Measurements from ENCODE around the gene PALLD. TPM values are rescaled to one million over a fixed set of nuclear protein-coding genes. Genes with fewer than 3 reads are reported as not detected.

Gene PALLD
- total and polyA plus RNA-seq, 2 experiments from 2014 or later, result 17.9 to 30.5 TPM

DNA sequence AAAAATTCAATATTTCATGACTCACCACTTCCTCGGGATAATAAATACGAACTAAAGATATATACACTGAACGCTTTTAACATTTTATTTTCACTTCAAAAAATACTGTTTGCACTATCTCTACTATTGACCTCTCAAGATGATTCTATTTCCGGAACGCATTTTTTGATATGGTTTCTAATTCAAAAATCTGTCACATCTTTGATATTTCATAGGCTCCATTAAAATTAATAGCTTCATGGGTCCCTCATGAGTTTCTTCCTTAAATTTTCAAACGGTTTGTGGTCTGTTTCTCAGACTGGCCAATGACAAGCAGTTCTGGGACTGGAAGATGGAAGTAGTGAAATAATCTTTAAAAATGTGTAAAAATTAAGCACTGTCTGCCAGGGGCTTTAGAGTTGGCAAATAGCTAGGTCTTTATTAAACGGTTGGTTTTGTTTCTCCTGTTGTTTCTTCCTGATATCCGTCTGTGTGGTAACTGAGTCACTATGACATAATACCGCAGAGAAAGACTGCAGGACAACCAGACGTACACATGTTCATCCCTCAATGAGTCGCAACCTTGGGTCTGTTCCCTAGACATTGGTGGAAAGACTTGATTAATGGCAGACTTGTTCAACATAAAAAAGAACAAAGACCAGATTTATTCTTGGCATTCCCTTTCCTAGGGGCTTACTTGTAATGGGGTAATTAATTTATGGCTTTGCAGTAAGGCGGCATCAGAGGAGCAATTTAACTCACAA is 133.8 kb downstream of the PALLD start:
- Histone ChIP-seq H3K9me2 (ENCODE audit: insufficient read depth) (no peaks in the 10 kb centered on the region), H3K79me2 (ENCODE audit: insufficient read depth) (no peaks in the 10 kb centered on the region), H4K20me1 (ENCODE audit: insufficient read depth) (no peaks in the 10 kb centered on the region), H3K4me3 (peak overlapping the region; percentile 71), H2AFZ (peak overlapping the region; percentile 75; the same call in 1 of the 2 replicates), H3K4me1 (ENCODE audit: insufficient read depth) (peaks cover 35% of the 10 kb centered on the region), H3K27me3 (replicated peaks; ENCODE audit: insufficient read depth) (peaks cover 4% of the 10 kb centered on the region; the same call in 1 of the 2 replicates), H3K27ac (no peak overlapping the region), H3K9ac (no peak overlapping the region), H3F3A (ENCODE audit: insufficient read depth) (peaks cover 41% of the 10 kb centered on the region), H3K36me3 (ENCODE audit: low read depth) (no peaks in the 10 kb centered on the region), H3K9me3 (ENCODE audit: low read depth) (no peaks in the 10 kb centered on the region), H3K4me2 (ENCODE audit: unreplicated experiment) (peak overlapping the region; percentile 95)
- WGBS, 2 experiments (ENCODE audit: low coverage in 1 of 2, low lambda C conversion rate in 2 of 2, missing lambda C conversion rate in 2 of 2), result 47 to 49% methylated on average over 12 of the region's 12 CpGs
- peak; percentile 83 for DNase-seq
- TF ChIP-seq EZH2phosphoT487 (IDR thresholded peaks at IDR 0.05; ENCODE audit: insufficient read depth, low read depth) (no peak), EZH2 (IDR thresholded peaks at IDR 0.05; ENCODE audit: insufficient read depth, poor library complexity, severe bottlenecking) (no peak)
- in situ Hi-C loops (cut with MboI), result no loop called here

DNA sequence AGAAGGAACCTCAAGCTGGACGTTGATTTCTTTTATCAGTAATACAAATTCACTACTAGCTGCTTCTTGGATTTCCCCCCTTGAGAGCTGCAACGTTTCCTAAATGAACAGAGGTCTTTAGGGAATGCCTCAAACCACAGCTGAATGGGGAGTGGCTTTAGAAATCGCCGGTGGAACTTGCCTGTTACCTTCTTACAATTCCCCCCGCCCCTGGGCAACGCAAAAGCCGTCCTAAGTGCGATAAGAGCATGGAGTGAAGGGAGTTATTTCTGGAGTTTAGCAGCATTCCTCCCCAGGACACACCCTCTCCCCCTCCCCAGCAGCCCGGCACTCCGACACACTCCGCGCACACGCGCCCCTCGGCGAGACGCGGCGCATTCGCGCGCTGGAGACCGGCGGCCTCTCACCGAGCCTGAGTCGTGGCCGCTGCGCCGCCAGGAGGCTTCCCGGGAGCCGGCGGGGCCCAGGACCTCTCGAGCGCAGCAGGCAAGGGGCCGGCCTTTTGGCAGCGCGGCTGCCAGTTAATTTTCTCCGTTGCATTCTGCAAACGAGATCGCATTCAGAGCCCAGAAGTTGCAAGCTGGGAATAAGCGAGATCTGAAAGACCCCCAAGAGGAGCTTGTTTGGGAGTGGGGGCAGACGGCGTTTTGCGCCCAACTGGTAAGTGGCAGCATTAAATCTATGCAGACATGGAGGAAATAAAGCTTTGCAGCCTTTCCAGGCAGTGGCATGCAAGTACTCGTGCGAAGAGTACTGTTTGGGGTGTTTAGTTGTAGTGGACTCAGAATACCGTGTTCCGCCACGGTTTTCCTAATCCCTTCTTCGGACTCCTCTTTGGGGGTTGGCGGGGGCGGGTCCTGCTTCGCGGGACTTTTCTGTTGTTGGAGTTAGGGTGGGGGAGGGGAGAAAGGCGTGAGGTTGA is 134.7 kb downstream of the PALLD start:
- in situ Hi-C loops (cut with MboI), result no loop called here

GRCh38 chr4:168632301-168632725 is 135.5 kb downstream of the PALLD start:
- Histone ChIP-seq H3K36me3 (ENCODE audit: low read depth) (no peaks in the 10 kb centered on the region), H3K9me2 (ENCODE audit: insufficient read depth) (no peaks in the 10 kb centered on the region), H3F3A (ENCODE audit: insufficient read depth) (peaks cover 58% of the 10 kb centered on the region), H3K79me2 (ENCODE audit: insufficient read depth) (no peaks in the 10 kb centered on the region), H3K4me2 (ENCODE audit: unreplicated experiment) (peak overlapping the region; percentile 95), H3K27ac (no peak overlapping the region), H3K9me3 (ENCODE audit: low read depth) (no peaks in the 10 kb centered on the region), H4K20me1 (ENCODE audit: insufficient read depth) (no peaks in the 10 kb centered on the region), H3K9ac (no peak overlapping the region), H3K4me3 (peak overlapping the region; percentile 71), H2AFZ (no peak overlapping the region), H3K4me1 (ENCODE audit: insufficient read depth) (peaks cover 50% of the 10 kb centered on the region), H3K27me3 (replicated peaks; ENCODE audit: insufficient read depth) (peaks cover 4% of the 10 kb centered on the region; the same call in 1 of the 2 replicates)
- DNase-seq, result peak; percentile 35
- 10 to 18% methylated on average over 6 of the region's 6 CpGs for WGBS, 2 experiments (ENCODE audit: low coverage in 1 of 2, low lambda C conversion rate in 2 of 2, missing lambda C conversion rate in 2 of 2)
- no peak for TF ChIP-seq EZH2phosphoT487 (IDR thresholded peaks at IDR 0.05; ENCODE audit: insufficient read depth, low read depth)
- in situ Hi-C loops (cut with MboI), result no loop called here

More for the DNA sequence above, 134.7 kb downstream of the PALLD start:
- peaks cover 50% of the 10 kb centered on the region for H3F3A ChIP-seq (ENCODE audit: insufficient read depth)
- peak overlapping the region; percentile 44 for H3K9ac ChIP-seq
- H3K4me2 ChIP-seq (ENCODE audit: unreplicated experiment), result peak overlapping the region; percentile 95
- H3K9me3 ChIP-seq (ENCODE audit: low read depth), result no peaks in the 10 kb centered on the region
- H2AFZ ChIP-seq, result peak overlapping the region; percentile 75
- H3K36me3 ChIP-seq (ENCODE audit: low read depth), result no peaks in the 10 kb centered on the region
- H3K4me3 ChIP-seq, result peak overlapping the region; percentile 71
- peaks cover 43% of the 10 kb centered on the region for H3K4me1 ChIP-seq (ENCODE audit: insufficient read depth)
- H4K20me1 ChIP-seq (ENCODE audit: insufficient read depth), result no peaks in the 10 kb centered on the region
- peaks cover 4% of the 10 kb centered on the region; the same call in 1 of the 2 replicates for H3K27me3 ChIP-seq (replicated peaks; ENCODE audit: insufficient read depth)
- H3K27ac ChIP-seq, result no peak overlapping the region
- no peaks in the 10 kb centered on the region for H3K9me2 ChIP-seq (ENCODE audit: insufficient read depth)
- TF ChIP-seq EZH2 (IDR thresholded peaks at IDR 0.05; ENCODE audit: insufficient read depth, poor library complexity, severe bottlenecking) (no peak), EZH2phosphoT487 (IDR thresholded peaks at IDR 0.05; ENCODE audit: insufficient read depth, low read depth) (no peak)
- no peaks in the 10 kb centered on the region for H3K79me2 ChIP-seq (ENCODE audit: insufficient read depth)
- peak; percentile 79 for DNase-seq
- WGBS, 2 experiments (ENCODE audit: low coverage in 1 of 2, low lambda C conversion rate in 2 of 2, missing lambda C conversion rate in 2 of 2), result 2% methylated on average over 52 to 53 of the region's 55 CpGs

DNA sequence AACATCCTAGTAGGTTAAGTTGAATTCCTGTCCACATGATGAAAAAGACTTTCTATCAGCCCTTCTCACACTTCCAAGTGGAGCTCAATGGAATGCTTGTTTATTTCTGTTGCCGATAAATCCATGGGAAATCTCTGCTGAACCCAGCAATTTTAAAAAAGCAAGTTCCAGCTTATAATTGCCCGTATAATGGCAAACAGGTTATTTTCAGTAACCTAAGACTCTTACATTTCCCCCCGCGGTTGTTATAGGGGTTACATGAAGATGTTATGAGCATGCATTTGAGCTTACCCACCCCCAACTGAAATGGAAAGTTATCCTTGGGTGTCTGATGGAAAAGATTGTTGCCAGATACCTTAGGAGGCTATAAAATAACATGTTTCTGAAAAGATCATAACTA is 136.2 kb downstream of the PALLD start:
- TF ChIP-seq EZH2 (IDR thresholded peaks at IDR 0.05; ENCODE audit: insufficient read depth, poor library complexity, severe bottlenecking) (no peak), EZH2phosphoT487 (IDR thresholded peaks at IDR 0.05; ENCODE audit: insufficient read depth, low read depth) (no peak)
- Histone ChIP-seq H3K9me3 (ENCODE audit: low read depth) (no peaks in the 10 kb centered on the region), H3K4me2 (ENCODE audit: unreplicated experiment) (no peak overlapping the region), H3K27ac (no peak overlapping the region), H3K9me2 (ENCODE audit: insufficient read depth) (no peaks in the 10 kb centered on the region), H4K20me1 (ENCODE audit: insufficient read depth) (no peaks in the 10 kb centered on the region), H3K4me3 (no peak overlapping the region), H2AFZ (no peak overlapping the region), H3K4me1 (ENCODE audit: insufficient read depth) (peaks cover 57% of the 10 kb centered on the region), H3K36me3 (ENCODE audit: low read depth) (no peaks in the 10 kb centered on the region), H3K9ac (no peak overlapping the region), H3F3A (ENCODE audit: insufficient read depth) (peaks cover 64% of the 10 kb centered on the region), H3K79me2 (ENCODE audit: insufficient read depth) (no peaks in the 10 kb centered on the region), H3K27me3 (replicated peaks; ENCODE audit: insufficient read depth) (no peaks in the 10 kb centered on the region; the same call in 1 of the 2 replicates)
- 42 to 45% methylated on average over 4 of the region's 4 CpGs for WGBS, 2 experiments (ENCODE audit: low coverage in 1 of 2, low lambda C conversion rate in 2 of 2, missing lambda C conversion rate in 2 of 2)
- DNase-seq, result no peak
- in situ Hi-C loops (cut with MboI), result no loop called here

Measured in GM23248 (cell line).